Ishikawa (cell line): Measurements from ENCODE around the gene LARP6.
A peak's percentile ranks its signal among the peaks of the same experiment; 100 is the strongest.

Source experiments
- CEBPB ChIP-seq: IDR thresholded peaks from 2 replicates; pipeline ENCODE4 v1.6.1; 2012
- CREB1 ChIP-seq: IDR thresholded peaks from 2 replicates; pipeline ENCODE4 v1.6.1; 2012; ENCODE audit warnings: low read depth
- EGR1 ChIP-seq: IDR thresholded peaks from 2 replicates; pipeline ENCODE4 v1.6.1; 2012
- EP300 ChIP-seq: IDR thresholded peaks from 2 replicates; pipeline ENCODE4 v1.6.1; 2012; ENCODE audit warnings: borderline replicate concordance
- FOXM1 ChIP-seq: IDR thresholded peaks from 2 replicates; pipeline ENCODE4 v1.6.1; 2012; ENCODE audit warnings: low read depth, borderline replicate concordance
- MAX ChIP-seq: IDR thresholded peaks from 2 replicates; pipeline ENCODE4 v1.6.1; 2012
- NFIC ChIP-seq: IDR thresholded peaks from 2 replicates; pipeline ENCODE4 v1.6.1; 2012
- RAD21 ChIP-seq: IDR thresholded peaks from 2 replicates; pipeline ENCODE4 v1.6.1; 2012; ENCODE audit warnings: low read depth
- TAF1 ChIP-seq: IDR thresholded peaks from 2 replicates; pipeline ENCODE4 v1.6.1; 2012; ENCODE audit warnings: low read depth, mild to moderate bottlenecking
- TCF12 ChIP-seq: IDR thresholded peaks from 2 replicates; pipeline ENCODE4 v1.6.1; 2012; ENCODE audit warnings: low read depth
- TEAD4 ChIP-seq: IDR thresholded peaks from 2 replicates; pipeline ENCODE4 v1.6.1; 2012
- YY1 ChIP-seq: IDR thresholded peaks from 2 replicates; pipeline ENCODE4 v1.6.1; 2012; ENCODE audit warnings: low read depth
- ZBTB7A ChIP-seq: IDR thresholded peaks from 2 replicates; pipeline ENCODE4 v1.6.1; 2012; ENCODE audit warnings: low read depth
- TF ChIP-seq, protein P1 (sequence below): IDR thresholded peaks from 2 replicates; pipeline ENCODE4 v1.6.1; 2012; ENCODE audit warnings: low read depth, mild to moderate bottlenecking
- TF ChIP-seq, protein P2 (sequence below): IDR thresholded peaks from 2 replicates; pipeline ENCODE4 v1.6.1; 2012

Gene LARP6

DNA sequence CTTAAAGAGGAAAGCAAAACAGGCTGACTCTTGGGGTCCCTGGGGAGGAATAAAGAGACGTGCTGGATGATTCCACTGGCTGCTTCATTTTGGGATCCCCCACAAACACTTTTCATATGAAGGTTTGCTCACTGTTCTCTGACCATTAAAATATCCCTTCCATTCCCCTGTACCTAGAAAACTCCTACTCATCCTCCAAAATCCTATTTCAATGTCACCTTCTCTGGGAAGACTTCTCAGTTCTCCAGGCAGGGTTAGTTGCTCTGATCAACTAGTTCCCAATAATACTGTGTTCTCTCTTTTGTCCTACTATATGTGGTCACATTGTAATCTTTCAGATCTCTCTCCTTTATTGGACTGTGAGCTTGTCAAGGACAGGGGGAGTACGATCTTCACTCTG is 19.0 kb downstream of the LARP6 start:
- no peak for TF ChIP-seq EGR1
- TF ChIP-seq FOXM1: no peak
- no peak for TF ChIP-seq CEBPB
- TF ChIP-seq TCF12: no peak
- TF ChIP-seq CREB1: no peak
- TF ChIP-seq MAX: no peak
- TF ChIP-seq TEAD4: no peak
- no peak for TF ChIP-seq NFIC
- TF ChIP-seq, protein P1, sequence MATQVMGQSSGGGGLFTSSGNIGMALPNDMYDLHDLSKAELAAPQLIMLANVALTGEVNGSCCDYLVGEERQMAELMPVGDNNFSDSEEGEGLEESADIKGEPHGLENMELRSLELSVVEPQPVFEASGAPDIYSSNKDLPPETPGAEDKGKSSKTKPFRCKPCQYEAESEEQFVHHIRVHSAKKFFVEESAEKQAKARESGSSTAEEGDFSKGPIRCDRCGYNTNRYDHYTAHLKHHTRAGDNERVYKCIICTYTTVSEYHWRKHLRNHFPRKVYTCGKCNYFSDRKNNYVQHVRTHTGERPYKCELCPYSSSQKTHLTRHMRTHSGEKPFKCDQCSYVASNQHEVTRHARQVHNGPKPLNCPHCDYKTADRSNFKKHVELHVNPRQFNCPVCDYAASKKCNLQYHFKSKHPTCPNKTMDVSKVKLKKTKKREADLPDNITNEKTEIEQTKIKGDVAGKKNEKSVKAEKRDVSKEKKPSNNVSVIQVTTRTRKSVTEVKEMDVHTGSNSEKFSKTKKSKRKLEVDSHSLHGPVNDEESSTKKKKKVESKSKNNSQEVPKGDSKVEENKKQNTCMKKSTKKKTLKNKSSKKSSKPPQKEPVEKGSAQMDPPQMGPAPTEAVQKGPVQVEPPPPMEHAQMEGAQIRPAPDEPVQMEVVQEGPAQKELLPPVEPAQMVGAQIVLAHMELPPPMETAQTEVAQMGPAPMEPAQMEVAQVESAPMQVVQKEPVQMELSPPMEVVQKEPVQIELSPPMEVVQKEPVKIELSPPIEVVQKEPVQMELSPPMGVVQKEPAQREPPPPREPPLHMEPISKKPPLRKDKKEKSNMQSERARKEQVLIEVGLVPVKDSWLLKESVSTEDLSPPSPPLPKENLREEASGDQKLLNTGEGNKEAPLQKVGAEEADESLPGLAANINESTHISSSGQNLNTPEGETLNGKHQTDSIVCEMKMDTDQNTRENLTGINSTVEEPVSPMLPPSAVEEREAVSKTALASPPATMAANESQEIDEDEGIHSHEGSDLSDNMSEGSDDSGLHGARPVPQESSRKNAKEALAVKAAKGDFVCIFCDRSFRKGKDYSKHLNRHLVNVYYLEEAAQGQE: no peak

GRCh38 chr15:70833861-70834765 is 19.8 kb downstream of the LARP6 start:
- TF ChIP-seq TCF12 (peak; percentile 87), TAF1 (peak; percentile 22; the same call in 1 of the 2 replicates), EGR1 (no peak), CEBPB (peak; percentile 52; the same call in 1 of the 2 replicates), YY1 (peak; percentile 79), NFIC (no peak; the same call in 1 of the 2 replicates), FOXM1 (peak; percentile 61; the same call in 1 of the 2 replicates), MAX (no peak), RAD21 (no peak; the same call in 1 of the 2 replicates), ZBTB7A (no peak), EP300 (peak; percentile 89), TEAD4 (peak; percentile 93), CREB1 (no peak)
- TF ChIP-seq, protein P2, sequence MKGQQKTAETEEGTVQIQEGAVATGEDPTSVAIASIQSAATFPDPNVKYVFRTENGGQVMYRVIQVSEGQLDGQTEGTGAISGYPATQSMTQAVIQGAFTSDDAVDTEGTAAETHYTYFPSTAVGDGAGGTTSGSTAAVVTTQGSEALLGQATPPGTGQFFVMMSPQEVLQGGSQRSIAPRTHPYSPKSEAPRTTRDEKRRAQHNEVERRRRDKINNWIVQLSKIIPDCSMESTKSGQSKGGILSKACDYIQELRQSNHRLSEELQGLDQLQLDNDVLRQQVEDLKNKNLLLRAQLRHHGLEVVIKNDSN: no peak
- TF ChIP-seq, protein P1: no peak

DNA sequence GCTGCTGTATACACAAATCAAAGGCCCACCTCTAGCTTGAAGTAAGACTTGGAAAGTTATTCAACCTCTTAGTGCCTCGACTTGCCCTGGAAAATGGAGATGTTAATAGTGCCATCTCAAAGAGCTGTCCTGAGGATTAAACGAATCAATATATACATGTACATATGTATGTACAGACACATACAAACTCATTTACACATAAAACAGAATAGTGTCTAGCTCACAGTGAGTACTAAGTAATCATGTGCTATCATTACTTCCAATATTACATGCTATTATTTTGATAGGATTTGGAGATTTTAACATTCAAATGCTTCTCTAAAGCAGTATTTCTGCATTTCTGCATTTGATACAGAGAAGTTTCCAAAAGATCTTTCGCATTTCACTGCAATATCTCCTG is 20.5 kb downstream of the LARP6 start:
- TF ChIP-seq, protein P1: no peak
- no peak for TF ChIP-seq EGR1
- no peak for TF ChIP-seq CEBPB
- no peak for TF ChIP-seq YY1
- TF ChIP-seq TAF1: no peak
- TF ChIP-seq TEAD4: no peak
- no peak for TF ChIP-seq RAD21
- no peak for TF ChIP-seq EP300
- no peak for TF ChIP-seq ZBTB7A
- no peak for TF ChIP-seq CREB1
- TF ChIP-seq, protein P2: no peak
- TF ChIP-seq TCF12: no peak
- TF ChIP-seq NFIC: no peak
- TF ChIP-seq FOXM1: no peak
- TF ChIP-seq MAX: no peak
